Neural cell (in vitro differentiated cells): Measurements from ENCODE around the gene TSPAN14. TPM values are rescaled to one million over a fixed set of nuclear protein-coding genes. Genes with fewer than 3 reads are reported as not detected.

Source experiments
- H2AFZ ChIP-seq: fragments of 200-600, 300-800 bp; sonication (generic), shearing (Covaris generic); 2 replicates; pipeline ENCODE4 v1.6.0; 2014; ENCODE audit warnings: low read depth, mild to moderate bottlenecking, antibody characterized with exemption, low read length, moderate library complexity
- H3F3A ChIP-seq: fragments of 200-600 bp; shearing (Covaris generic); 2 replicates; pipeline ENCODE4 v1.6.1; 2016; ENCODE audit warnings: mild to moderate bottlenecking, moderate library complexity, mixed read lengths, antibody characterized with exemption, low read length; ENCODE audit not compliant: insufficient read depth, poor library complexity, severe bottlenecking
- H3K27ac ChIP-seq: fragments of 200-600, 300-800 bp; sonication (generic), shearing (Covaris generic); 2 replicates; pipeline ENCODE4 v1.5.1; 2014; ENCODE audit warnings: mild to moderate bottlenecking, low read length, moderate library complexity
- H3K27me3 ChIP-seq: fragments of 300-800, 200-600 bp; sonication (generic), shearing (Covaris generic); 2 replicates; pipeline ENCODE4 v1.6.0; 2014; ENCODE audit warnings: mild to moderate bottlenecking, low read depth, low read length, moderate library complexity; ENCODE audit not compliant: insufficient read depth
- H3K36me3 ChIP-seq: fragments of 300-800, 200-600 bp; sonication (generic), shearing (Covaris generic); 2 replicates; pipeline ENCODE4 v1.5.1; 2014; ENCODE audit warnings: mild to moderate bottlenecking, antibody characterized with exemption, low read length, moderate library complexity; ENCODE audit not compliant: insufficient read depth
- H3K4me2 ChIP-seq: fragments of 300-800, 200-600 bp; sonication (generic), shearing (Covaris generic); 2 replicates; pipeline ENCODE4 v1.6.0; 2014; ENCODE audit warnings: mild to moderate bottlenecking, low read length
- H3K4me3 ChIP-seq: fragments of 300-800, 200-600 bp; sonication (generic), shearing (Covaris generic); 2 replicates; pipeline ENCODE4 v1.5.1; 2014; ENCODE audit warnings: mild to moderate bottlenecking, low read length, moderate library complexity
- H3K79me2 ChIP-seq: fragments of 200-600 bp; shearing (Covaris generic); replicated peaks from 2 replicates; pipeline ENCODE4 v1.6.0; 2014; ENCODE audit warnings: mild to moderate bottlenecking, low read length, moderate library complexity; ENCODE audit not compliant: insufficient read depth
- H3K9ac ChIP-seq: fragments of 300-800, 200-600 bp; sonication (generic), shearing (Covaris generic); 2 replicates; pipeline ENCODE4 v1.6.1; 2016; ENCODE audit warnings: mild to moderate bottlenecking, low read length, mixed read lengths
- H3K9me2 ChIP-seq: fragments of 200-600 bp; shearing (Covaris generic); 2 replicates; pipeline ENCODE4 v1.6.1; 2016; ENCODE audit warnings: mild to moderate bottlenecking, low read length, mixed read lengths; ENCODE audit not compliant: insufficient read depth
- H3K9me3 ChIP-seq: fragments of 200-600, 300-800 bp; sonication (generic), shearing (Covaris generic); 2 replicates; pipeline ENCODE4 v1.6.1; 2016; ENCODE audit warnings: mild to moderate bottlenecking, mixed run types, low read length, moderate library complexity, mixed read lengths
- H4K20me1 ChIP-seq: fragments of 200-600 bp; shearing (Covaris generic); 2 replicates; pipeline ENCODE4 v1.6.1; 2016; ENCODE audit warnings: mild to moderate bottlenecking, mixed run types; ENCODE audit not compliant: insufficient read depth
- CTCF ChIP-seq: fragments of 450-650 bp; IDR thresholded peaks from 2 replicates; pipeline ENCODE4 v1.5.1; 2014; ENCODE audit warnings: antibody characterized with exemption, mild to moderate bottlenecking, moderate library complexity; ENCODE audit not compliant: poor library complexity, severe bottlenecking
- EP300 ChIP-seq: fragments of 450-650 bp; conservative IDR thresholded peaks from 2 replicates; pipeline ENCODE4 v1.6.1; 2014; ENCODE audit warnings: antibody characterized with exemption, mild to moderate bottlenecking, moderate library complexity; ENCODE audit not compliant: poor library complexity, severe bottlenecking
- EZH2 ChIP-seq: fragments of 200-600, 300-800 bp; shearing (Covaris generic), sonication (generic); IDR thresholded peaks from 2 replicates; pipeline ENCODE4 v1.6.1; 2014; ENCODE audit warnings: antibody characterized with exemption, low read length, borderline replicate concordance, mild to moderate bottlenecking; ENCODE audit not compliant: insufficient read depth, poor library complexity, severe bottlenecking
- MXI1 ChIP-seq: fragments of 450-650 bp; conservative IDR thresholded peaks from 2 replicates; pipeline ENCODE4 v1.6.1; 2014; ENCODE audit warnings: antibody characterized with exemption, mild to moderate bottlenecking; ENCODE audit not compliant: poor library complexity, severe bottlenecking
- POLR2AphosphoS5 ChIP-seq: IDR thresholded peaks from 2 replicates; pipeline ENCODE4 v1.6.1; 2012
- RAD21 ChIP-seq: fragments of 450-650 bp; conservative IDR thresholded peaks from 2 replicates; pipeline ENCODE4 v1.6.1; 2014; ENCODE audit warnings: antibody characterized with exemption, mild to moderate bottlenecking, moderate library complexity
- REST ChIP-seq: IDR thresholded peaks from 2 replicates; pipeline ENCODE4 v1.6.1; 2012; ENCODE audit warnings: borderline replicate concordance
- SMC3 ChIP-seq: fragments of 450-650 bp; conservative IDR thresholded peaks from 2 replicates; pipeline ENCODE4 v1.6.1; 2014; ENCODE audit warnings: antibody characterized with exemption, mild to moderate bottlenecking, moderate library complexity; ENCODE audit not compliant: poor library complexity
- TAF1 ChIP-seq: IDR thresholded peaks from 2 replicates; pipeline ENCODE4 v1.6.1; 2012; ENCODE audit warnings: low read depth
- polyA plus RNA-seq: library from polyadenylated mRNA; depleted of rRNA; stranded (reverse); fragments of >200 nt; gene quantifications from 2 replicates; pipeline ENCODE4 v1.2.3, GENCODE V29; 2014

TSPAN14 gene
- polyA plus RNA-seq, 1 donor from 2014 or later = 26.3 TPM

- no peak overlapping the region for H3K4me2 ChIP-seq
- no peak overlapping the region for H3K9ac ChIP-seq
- no peak overlapping the region for H2AFZ ChIP-seq
- no peaks in the 10 kb centered on the region for H3K9me2 ChIP-seq
- no peaks in the 10 kb centered on the region for H3K27me3 ChIP-seq
- TF ChIP-seq MXI1 = no peak
- TF ChIP-seq SMC3 = no peak
- no peak for TF ChIP-seq TAF1
- no peak for TF ChIP-seq EZH2
- TF ChIP-seq RAD21 = no peak
- no peak for TF ChIP-seq CTCF
- no peak for TF ChIP-seq REST
- TF ChIP-seq EP300 = no peak
- TF ChIP-seq POLR2AphosphoS5 = no peak
- H3F3A ChIP-seq = no peaks in the 10 kb centered on the region
- no peaks in the 10 kb centered on the region for H4K20me1 ChIP-seq
- H3K27ac ChIP-seq = no peak overlapping the region
- peaks cover 63% of the 10 kb centered on the region for H3K79me2 ChIP-seq
- H3K4me3 ChIP-seq = no peak overlapping the region
- no peaks in the 10 kb centered on the region for H3K9me3 ChIP-seq
- no peaks in the 10 kb centered on the region for H3K36me3 ChIP-seq
Measured at GRCh38 chr10:80497187-80498077, 43.3 kb downstream of the TSPAN14 start.

DNA sequence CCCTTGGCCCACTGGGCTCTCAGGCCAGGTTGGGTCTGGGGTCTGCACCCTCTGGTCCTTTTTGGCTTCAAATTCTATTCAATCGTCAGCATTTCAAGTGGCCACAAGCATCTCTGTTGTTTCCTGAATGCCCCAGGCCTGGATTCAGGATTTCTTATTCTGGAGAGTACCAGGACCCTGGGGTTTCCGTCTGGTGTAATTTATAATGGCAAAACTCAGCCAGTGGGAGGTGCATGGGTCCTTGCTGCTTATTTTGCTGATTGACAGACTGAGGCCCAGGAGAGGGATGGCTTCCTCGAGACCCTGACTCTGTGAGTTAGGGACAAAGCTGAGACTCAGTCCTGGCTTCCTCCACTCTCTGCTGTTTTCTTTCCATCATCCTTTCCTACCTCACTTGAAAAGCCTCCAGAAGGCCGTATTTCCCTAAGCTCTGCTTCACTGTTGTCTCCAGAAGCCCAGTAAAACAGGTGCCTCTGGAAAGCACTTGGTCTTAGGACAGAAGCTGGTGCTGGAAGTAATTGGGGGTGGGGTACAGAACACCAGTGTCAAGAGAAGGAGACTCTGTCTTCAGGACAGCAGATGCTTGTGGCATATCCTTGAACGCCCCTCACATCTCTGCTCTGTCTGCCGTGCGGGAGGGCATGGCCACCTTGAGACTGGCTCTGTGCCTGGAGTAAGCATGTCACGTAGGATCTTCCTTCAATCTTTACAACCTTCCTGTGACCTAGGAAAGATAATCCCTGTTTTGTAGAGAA is 44.1 kb downstream of the TSPAN14 start:
- no peak overlapping the region for H3K9ac ChIP-seq
- no peaks in the 10 kb centered on the region for H3K9me3 ChIP-seq
- H3K4me2 ChIP-seq = no peak overlapping the region
- H3K36me3 ChIP-seq = no peaks in the 10 kb centered on the region
- H2AFZ ChIP-seq = no peak overlapping the region
- no peaks in the 10 kb centered on the region for H3K27me3 ChIP-seq
- no peak overlapping the region for H3K4me3 ChIP-seq
- no peak for TF ChIP-seq MXI1
- TF ChIP-seq EP300 = no peak
- no peak for TF ChIP-seq SMC3
- TF ChIP-seq CTCF = no peak
- TF ChIP-seq EZH2 = no peak
- no peak for TF ChIP-seq TAF1
- no peak for TF ChIP-seq POLR2AphosphoS5
- no peak for TF ChIP-seq REST
- TF ChIP-seq RAD21 = no peak
- no peaks in the 10 kb centered on the region for H3K9me2 ChIP-seq
- H4K20me1 ChIP-seq = no peaks in the 10 kb centered on the region
- H3K27ac ChIP-seq = no peak overlapping the region
- H3F3A ChIP-seq = no peaks in the 10 kb centered on the region
- H3K79me2 ChIP-seq = peaks cover 58% of the 10 kb centered on the region
